DOHH2 (cell line): ENCODE results near the gene LRIT1.

ENCODE experiments used
- EZH2phosphoT487 ChIP-seq: fragments of 200-600 bp; sonication (generic); IDR thresholded peaks from 2 replicates; pipeline ENCODE4 v1.6.1; 2017; ENCODE audit warnings: borderline replicate concordance, mild to moderate bottlenecking, antibody characterized with exemption, low read length, moderate library complexity, mixed read lengths
- TF ChIP-seq, protein P1 (sequence below): fragments of 200-600 bp; sonication (generic); IDR thresholded peaks from one replicate; pipeline ENCODE4 v1.5.1; 2014; ENCODE audit warnings: antibody characterized with exemption, mild to moderate bottlenecking, low read depth, low read length; ENCODE audit not compliant: poor library complexity, severe bottlenecking

DNA sequence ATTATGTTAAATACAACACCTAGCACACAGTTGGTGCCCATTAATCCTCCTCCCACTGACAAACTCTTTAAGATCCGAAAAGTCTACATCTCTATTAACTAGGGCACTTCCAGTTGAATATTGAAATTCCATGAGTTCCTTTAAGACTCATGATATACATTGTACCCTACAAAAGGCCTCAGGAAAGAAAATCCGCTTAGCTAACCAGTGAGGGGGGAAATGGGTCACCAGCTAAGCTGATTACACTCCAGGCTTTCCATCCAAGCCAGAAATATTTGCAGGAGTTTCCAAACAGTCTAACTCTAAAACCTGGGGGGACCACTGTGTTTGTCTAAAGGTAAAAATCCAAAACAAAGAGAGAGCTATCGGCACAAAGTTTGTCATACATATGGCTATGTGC, 14.7 kb downstream of the LRIT1 start:
- TF ChIP-seq, protein P1, sequence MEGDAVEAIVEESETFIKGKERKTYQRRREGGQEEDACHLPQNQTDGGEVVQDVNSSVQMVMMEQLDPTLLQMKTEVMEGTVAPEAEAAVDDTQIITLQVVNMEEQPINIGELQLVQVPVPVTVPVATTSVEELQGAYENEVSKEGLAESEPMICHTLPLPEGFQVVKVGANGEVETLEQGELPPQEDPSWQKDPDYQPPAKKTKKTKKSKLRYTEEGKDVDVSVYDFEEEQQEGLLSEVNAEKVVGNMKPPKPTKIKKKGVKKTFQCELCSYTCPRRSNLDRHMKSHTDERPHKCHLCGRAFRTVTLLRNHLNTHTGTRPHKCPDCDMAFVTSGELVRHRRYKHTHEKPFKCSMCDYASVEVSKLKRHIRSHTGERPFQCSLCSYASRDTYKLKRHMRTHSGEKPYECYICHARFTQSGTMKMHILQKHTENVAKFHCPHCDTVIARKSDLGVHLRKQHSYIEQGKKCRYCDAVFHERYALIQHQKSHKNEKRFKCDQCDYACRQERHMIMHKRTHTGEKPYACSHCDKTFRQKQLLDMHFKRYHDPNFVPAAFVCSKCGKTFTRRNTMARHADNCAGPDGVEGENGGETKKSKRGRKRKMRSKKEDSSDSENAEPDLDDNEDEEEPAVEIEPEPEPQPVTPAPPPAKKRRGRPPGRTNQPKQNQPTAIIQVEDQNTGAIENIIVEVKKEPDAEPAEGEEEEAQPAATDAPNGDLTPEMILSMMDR, result no peak
- TF ChIP-seq EZH2phosphoT487, result no peak
